Pericardium fibroblast (primary cell): ENCODE data around the gene TMEM200C. TPM values are rescaled to one million over a fixed set of nuclear protein-coding genes. Genes with fewer than 3 reads are reported as not detected.

Experiments used
- total RNA-seq: library from RNA; depleted of rRNA; stranded (reverse); fragments of >200 nt; gene quantifications from 2 replicates; pipeline ENCODE4 v1.2.3, GENCODE V29; 2015

Gene TMEM200C
- total RNA-seq: 1.2 TPM in 1 of 2 replicates, not detected in the other

DNA sequence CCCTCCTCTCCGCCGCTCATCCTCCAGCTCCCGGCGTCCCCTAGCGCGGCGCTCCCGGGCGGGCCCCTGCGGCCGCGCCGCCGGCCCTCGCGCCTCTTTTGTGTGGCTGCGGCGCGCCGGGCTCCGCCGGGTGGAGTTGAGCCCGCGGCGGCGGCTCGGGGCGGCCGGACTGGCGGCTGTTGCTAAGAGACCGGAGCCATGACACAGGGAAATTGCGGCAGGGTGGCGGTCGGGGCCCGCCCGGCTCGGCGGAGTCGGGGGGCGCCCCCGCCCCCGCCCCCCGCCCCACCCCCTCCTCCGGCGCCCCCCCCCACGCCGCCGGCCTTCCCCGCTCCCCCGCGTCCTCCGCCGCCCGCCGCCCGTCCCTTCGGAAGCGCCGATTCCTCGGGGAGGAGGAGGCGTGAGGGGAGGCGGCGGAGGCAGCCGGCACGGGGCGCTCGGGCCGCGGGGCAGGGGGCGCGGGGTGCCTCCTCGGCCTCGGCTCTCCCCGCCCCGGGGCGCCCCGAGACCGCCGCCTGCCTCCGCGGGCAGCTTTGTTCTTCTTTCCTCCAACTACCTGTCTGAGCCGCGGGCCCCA, at the start of gene TMEM200C:
TMEM200C (minus strand) TSS at position 224 of the 577 bp plus-strand sequence. CDS start 3,459 bp downstream, outside the sequence.

